Measurements from ENCODE around the gene CLCN5.

GRCh38 chrX:49879656-49880277 is 42.6 kb upstream of the CLCN5 start:
- no peak for TF ChIP-seq ESRRA (IDR thresholded peaks at IDR 0.05; ENCODE audit: borderline replicate concordance, low read length)
- no peak for TF ChIP-seq MYC (IDR thresholded peaks at IDR 0.05; ENCODE audit: borderline replicate concordance, low read length)
- no peak for TF ChIP-seq HMGXB4 (CRISPR knock-in tag; IDR thresholded peaks at IDR 0.05; ENCODE audit: borderline replicate concordance)
- TF ChIP-seq CTCF (IDR thresholded peaks at IDR 0.05): no peak
- TF ChIP-seq USF2 (IDR thresholded peaks at IDR 0.05): no peak
- TF ChIP-seq RAD21 (conservative IDR thresholded peaks at IDR 0.05 in 1 of 2, IDR thresholded peaks at IDR 0.05 in 1 of 2): no peak
- no peak for TF ChIP-seq EP300 (IDR thresholded peaks at IDR 0.05)
- no peak for TF ChIP-seq SMC3 (IDR thresholded peaks at IDR 0.05)
- no peak for TF ChIP-seq POLR2A (IDR thresholded peaks at IDR 0.05; ENCODE audit: low read length)
- no peak for TF ChIP-seq PBX3 (IDR thresholded peaks at IDR 0.05)

Measured in A549 (cell line).